Epithelial cell of proximal tubule (primary cell): Measurements from ENCODE around the gene GALNT15. TPM values are rescaled to one million over a fixed set of nuclear protein-coding genes. Genes with fewer than 3 reads are reported as not detected.

ENCODE experiments used
- DNase-seq: peaks from one replicate; pipeline ENCODE4 v3.0.0-alpha.2; 2011; ENCODE audit warnings: low read depth
- H3K4me3 ChIP-seq: 2 replicates; pipeline ENCODE4 v1.5.1; 2011; ENCODE audit warnings: low read depth, mild to moderate bottlenecking, low read length
- CTCF ChIP-seq: conservative IDR thresholded peaks from 2 replicates; pipeline ENCODE4 v1.5.1; 2012; ENCODE audit warnings: low read depth, mild to moderate bottlenecking, low read length
- total RNA-seq: library from RNA; depleted of rRNA; stranded (reverse); fragments of >200 nt; gene quantifications from 2 replicates; pipeline ENCODE4 v1.2.3, GENCODE V29; 2015

Gene GALNT15
- total RNA-seq, 1 donor from 2014 or later, result not detected

GRCh38 chr3:16231983-16232382, 57.5 kb downstream of the GALNT15 start:
- H3K4me3 ChIP-seq, result no peak overlapping the region
- DNase-seq, result no peak
- TF ChIP-seq CTCF, result no peak

- no peak for DNase-seq
- no peak for TF ChIP-seq CTCF
Observed at GRCh38 chr3:16233806-16234205, 59.3 kb downstream of the GALNT15 start.

GRCh38 chr3:16234281-16234680, 59.8 kb downstream of the GALNT15 start:
- H3K4me3 ChIP-seq, result no peak overlapping the region
- no peak for DNase-seq
- no peak for TF ChIP-seq CTCF

More at GRCh38 chr3:16233806-16234205, 59.3 kb downstream of the GALNT15 start:
- H3K4me3 ChIP-seq, result no peak overlapping the region

- TF ChIP-seq CTCF, result no peak
- no peak overlapping the region for H3K4me3 ChIP-seq
- no peak for DNase-seq
Observed at GRCh38 chr3:16236030-16236639, 61.7 kb downstream of the GALNT15 start.

- H3K4me3 ChIP-seq, result no peak overlapping the region
- TF ChIP-seq CTCF, result no peak
- no peak for DNase-seq
Observed at GRCh38 chr3:16236856-16237393, 62.4 kb downstream of the GALNT15 start.

- TF ChIP-seq CTCF, result no peak
- DNase-seq, result no peak
- no peak overlapping the region for H3K4me3 ChIP-seq
Observed at GRCh38 chr3:16239086-16239770, 64.7 kb downstream of the GALNT15 start.
